ENCODE results near the gene ALOX5AP. TPM values are rescaled to one million over a fixed set of nuclear protein-coding genes. Genes with fewer than 3 reads are reported as not detected.

ALOX5AP gene
- total RNA-seq, 1 experiment from 2014 or later = 1.1 TPM

GRCh38 chr13:30803749-30804148, 68.4 kb downstream of the ALOX5AP start:
- no TSS peak for BruUV-seq (replicated peaks)
- Histone ChIP-seq H3K4me3 (ENCODE audit: low read depth, low read length) (no peak overlapping the region), H3K27me3 (replicated peaks; ENCODE audit: control insufficient read depth, insufficient read depth, low read length) (no peaks in the 10 kb centered on the region), H3K36me3 (ENCODE audit: control insufficient read depth, insufficient read depth, low read length) (no peaks in the 10 kb centered on the region), H3K4me1 (peaks cover 5% of the 10 kb centered on the region; the same call in 1 of the 2 replicates), H3K9me3 (no peaks in the 10 kb centered on the region)
- no peak for TF ChIP-seq CTCF (IDR thresholded peaks at IDR 0.05; ENCODE audit: insufficient read depth in 1 of 2, low read depth in 1 of 2, low read length in 1 of 2, severe bottlenecking in 1 of 2, unreplicated experiment in 1 of 2)
- Mint-ChIP-seq H3K9me3 (ENCODE audit: unreplicated experiment) (no peaks in the 10 kb centered on the region), H3K36me3 (ENCODE audit: insufficient read depth, unreplicated experiment) (no peaks in the 10 kb centered on the region), H3K27me3 (ENCODE audit: insufficient read depth, unreplicated experiment) (no peaks in the 10 kb centered on the region), H3K27ac (ENCODE audit: unreplicated experiment) (no peak overlapping the region), H3K4me1 (ENCODE audit: low read depth, unreplicated experiment) (no peaks in the 10 kb centered on the region), H3K4me3 (ENCODE audit: unreplicated experiment) (peak overlapping the region; percentile 62)
- intact Hi-C loops (cut with micrococcal nuclease; ENCODE audit: unreplicated experiment) = loop anchor here (1.0 to 10.0 kb wide), 8 partner anchors 61 to 669 kb away; partner anchors contain the start of genes HMGB1 and USPL1
- POLR2A ChIA-PET = no interaction called here
- DNase-seq = peak in 1 of 2 experiments; percentile 22
- CTCF ChIA-PET = interaction anchor here (1.3 to 1.8 kb wide), 2 partner anchors 96 to 241 kb away, joined by 3 to 10 read pairs; no protein-coding TSS in a partner anchor

GRCh38 chr13:30804474-30804873, 69.1 kb downstream of the ALOX5AP start:
- POLR2A ChIA-PET = interaction anchor here (0.5 kb wide), 1 partner anchor 59 kb away, joined by 5 read pairs; no protein-coding TSS in a partner anchor
- BruUV-seq (replicated peaks) = no TSS peak
- Mint-ChIP-seq H3K9me3 (ENCODE audit: unreplicated experiment) (no peaks in the 10 kb centered on the region), H3K4me1 (ENCODE audit: low read depth, unreplicated experiment) (no peaks in the 10 kb centered on the region), H3K4me3 (ENCODE audit: unreplicated experiment) (no peak overlapping the region), H3K27ac (ENCODE audit: unreplicated experiment) (no peak overlapping the region), H3K36me3 (ENCODE audit: insufficient read depth, unreplicated experiment) (no peaks in the 10 kb centered on the region), H3K27me3 (ENCODE audit: insufficient read depth, unreplicated experiment) (no peaks in the 10 kb centered on the region)
- H3K27me3 ChIP-seq (replicated peaks; ENCODE audit: control insufficient read depth, insufficient read depth, low read length) = no peaks in the 10 kb centered on the region
- H3K9me3 ChIP-seq = no peaks in the 10 kb centered on the region
- DNase-seq = peak; percentile 15 to 22
- peaks cover 5% of the 10 kb centered on the region; the same call in 1 of the 2 replicates for H3K4me1 ChIP-seq
- intact Hi-C loops (cut with micrococcal nuclease; ENCODE audit: unreplicated experiment) = loop anchor here (1.0 to 10.0 kb wide), 7 partner anchors 61 to 670 kb away; partner anchors contain the start of genes HMGB1 and USPL1
- CTCF ChIA-PET = interaction anchor here (0.6 to 1.8 kb wide), 4 partner anchors 61 to 240 kb away, joined by 3 to 10 read pairs (median 3); no protein-coding TSS in a partner anchor
- TF ChIP-seq CTCF (IDR thresholded peaks at IDR 0.05; ENCODE audit: insufficient read depth in 1 of 2, low read depth in 1 of 2, low read length in 1 of 2, severe bottlenecking in 1 of 2, unreplicated experiment in 1 of 2) = peak; percentile 33 to 40
- no peaks in the 10 kb centered on the region for H3K36me3 ChIP-seq (ENCODE audit: control insufficient read depth, insufficient read depth, low read length)
- no peak overlapping the region for H3K4me3 ChIP-seq (ENCODE audit: low read depth, low read length)

DNA sequence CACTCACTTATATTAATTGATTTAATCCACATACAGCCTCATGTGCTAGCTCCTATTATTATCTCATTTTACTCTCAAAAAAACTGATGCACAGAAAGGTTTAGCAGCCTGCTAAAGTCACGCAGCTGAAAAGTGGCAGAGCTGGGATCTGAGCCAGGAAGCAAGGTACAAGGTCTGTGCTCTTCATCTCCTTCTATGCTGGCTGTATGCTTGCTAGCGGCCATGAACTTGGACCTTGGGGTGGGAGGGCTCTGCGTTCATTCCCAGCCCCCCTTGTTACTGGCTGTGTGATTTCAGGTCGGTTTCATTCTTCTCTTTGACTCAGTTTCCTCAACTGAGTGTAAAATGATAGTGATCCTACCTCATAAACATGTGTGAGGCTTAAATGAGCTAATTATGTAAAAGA, 69.8 kb downstream of the ALOX5AP start:
- H3K36me3 ChIP-seq (ENCODE audit: control insufficient read depth, insufficient read depth, low read length) = no peaks in the 10 kb centered on the region
- Mint-ChIP-seq H3K4me3 (ENCODE audit: unreplicated experiment) (no peak overlapping the region), H3K27ac (ENCODE audit: unreplicated experiment) (no peak overlapping the region), H3K27me3 (ENCODE audit: insufficient read depth, unreplicated experiment) (no peaks in the 10 kb centered on the region), H3K9me3 (ENCODE audit: unreplicated experiment) (no peaks in the 10 kb centered on the region), H3K36me3 (ENCODE audit: insufficient read depth, unreplicated experiment) (no peaks in the 10 kb centered on the region), H3K4me1 (ENCODE audit: low read depth, unreplicated experiment) (no peaks in the 10 kb centered on the region)
- no peak for TF ChIP-seq CTCF (IDR thresholded peaks at IDR 0.05; ENCODE audit: insufficient read depth in 1 of 2, low read depth in 1 of 2, low read length in 1 of 2, severe bottlenecking in 1 of 2, unreplicated experiment in 1 of 2)
- H3K27me3 ChIP-seq (replicated peaks; ENCODE audit: control insufficient read depth, insufficient read depth, low read length) = no peaks in the 10 kb centered on the region
- no peaks in the 10 kb centered on the region for H3K9me3 ChIP-seq
- intact Hi-C loops (cut with micrococcal nuclease; ENCODE audit: unreplicated experiment) = loop anchor here (10.0 kb wide), 3 partner anchors 210 to 670 kb away; partner anchors contain the start of gene HMGB1
- BruUV-seq (replicated peaks) = no TSS peak
- ChIA-PET CTCF (interaction anchor here (0.6 to 1.8 kb wide), 4 partner anchors 60 to 239 kb away, joined by 3 to 10 read pairs (median 3); no protein-coding TSS in a partner anchor), POLR2A (interaction anchor here (0.5 kb wide), 1 partner anchor 58 kb away, joined by 5 read pairs; no protein-coding TSS in a partner anchor)
- H3K4me3 ChIP-seq (ENCODE audit: low read depth, low read length) = no peak overlapping the region
- peak in 1 of 2 experiments; percentile 6 for DNase-seq
- H3K4me1 ChIP-seq = peaks cover 5% of the 10 kb centered on the region; the same call in 1 of the 2 replicates
